ENCODE results near the gene GPLD1.

The GPLD1 gene

GRCh38 chr6:24458941-24459340 lies 30.4 kb downstream of the GPLD1 start:
- no peak overlapping the region for H2BK5ac ChIP-seq (ENCODE audit: low read length)
- no peak overlapping the region for H4K8ac ChIP-seq (ENCODE audit: low read depth, low read length)
- no peak overlapping the region for H2BK15ac ChIP-seq (replicated peaks; ENCODE audit: low read depth)
- H3K4me1 ChIP-seq (ENCODE audit: control insufficient read depth, low read depth, low read length) = no peaks in the 10 kb centered on the region
- H3K4me3 ChIP-seq (ENCODE audit: low read length) = no peak overlapping the region
- no CpG with 5 or more reads among the region's 2 CpGs for WGBS (ENCODE audit: extremely low coverage, insufficient coverage, low lambda C conversion rate)
- H3K79me2 ChIP-seq (ENCODE audit: control insufficient read depth, insufficient read depth, low read length) = no peaks in the 10 kb centered on the region
- H3K9ac ChIP-seq (ENCODE audit: low read length) = no peak overlapping the region
- H3K27ac ChIP-seq (ENCODE audit: low read depth, low read length) = no peak overlapping the region
- DNase-seq = no peak
- H3K23ac ChIP-seq (ENCODE audit: low read length) = no peak overlapping the region
- H3K27me3 ChIP-seq (ENCODE audit: insufficient read depth, low read length, poor library complexity) = no peaks in the 10 kb centered on the region
- H4K5ac ChIP-seq (ENCODE audit: low read length) = no peak overlapping the region
- H2BK120ac ChIP-seq (ENCODE audit: low read depth, low read length) = no peak overlapping the region
- H3K4ac ChIP-seq (ENCODE audit: low read depth, low read length) = no peak overlapping the region
- H3K4me2 ChIP-seq (ENCODE audit: low read length) = no peak overlapping the region
- no peak overlapping the region for H3K18ac ChIP-seq (ENCODE audit: low read length)
- no peaks in the 10 kb centered on the region for H3K79me1 ChIP-seq (ENCODE audit: low read length)
- no peak overlapping the region for H2AK5ac ChIP-seq (ENCODE audit: low read length)
- no peaks in the 10 kb centered on the region for H3K36me3 ChIP-seq (ENCODE audit: control insufficient read depth, insufficient read depth, low read length)
- no peak overlapping the region for H3K56ac ChIP-seq (ENCODE audit: low read length)

- H3K4me2 ChIP-seq (ENCODE audit: low read length) = no peak overlapping the region
- H3K18ac ChIP-seq (ENCODE audit: low read length) = no peak overlapping the region
- H3K79me2 ChIP-seq (ENCODE audit: control insufficient read depth, insufficient read depth, low read length) = no peaks in the 10 kb centered on the region
- no peak overlapping the region for H2BK120ac ChIP-seq (ENCODE audit: low read depth, low read length)
- H3K27ac ChIP-seq (ENCODE audit: low read depth, low read length) = no peak overlapping the region
- H3K4me3 ChIP-seq (ENCODE audit: low read length) = no peak overlapping the region
- no peak overlapping the region for H3K4ac ChIP-seq (ENCODE audit: low read depth, low read length)
- H3K4me1 ChIP-seq (ENCODE audit: control insufficient read depth, low read depth, low read length) = no peaks in the 10 kb centered on the region
- H4K5ac ChIP-seq (ENCODE audit: low read length) = no peak overlapping the region
- no peak for DNase-seq
- H3K9ac ChIP-seq (ENCODE audit: low read length) = no peak overlapping the region
- H2BK5ac ChIP-seq (ENCODE audit: low read length) = no peak overlapping the region
- H3K27me3 ChIP-seq (ENCODE audit: insufficient read depth, low read length, poor library complexity) = no peaks in the 10 kb centered on the region
- H3K56ac ChIP-seq (ENCODE audit: low read length) = no peak overlapping the region
- no peaks in the 10 kb centered on the region for H3K36me3 ChIP-seq (ENCODE audit: control insufficient read depth, insufficient read depth, low read length)
- H4K8ac ChIP-seq (ENCODE audit: low read depth, low read length) = no peak overlapping the region
- H2AK5ac ChIP-seq (ENCODE audit: low read length) = no peak overlapping the region
- no CpG with 5 or more reads among the region's 4 CpGs for WGBS (ENCODE audit: extremely low coverage, insufficient coverage, low lambda C conversion rate)
- H3K23ac ChIP-seq (ENCODE audit: low read length) = no peak overlapping the region
- H2BK15ac ChIP-seq (replicated peaks; ENCODE audit: low read depth) = no peak overlapping the region
- no peaks in the 10 kb centered on the region for H3K79me1 ChIP-seq (ENCODE audit: low read length)
Measured at GRCh38 chr6:24458134-24458533, 31.2 kb downstream of the GPLD1 start.

GRCh38 chr6:24455061-24455460 lies 34.3 kb downstream of the GPLD1 start:
- H3K23ac ChIP-seq (ENCODE audit: low read length) = no peak overlapping the region
- no peak overlapping the region for H2AK5ac ChIP-seq (ENCODE audit: low read length)
- H3K56ac ChIP-seq (ENCODE audit: low read length) = no peak overlapping the region
- no peak overlapping the region for H2BK5ac ChIP-seq (ENCODE audit: low read length)
- DNase-seq = peak; percentile 8
- no peak overlapping the region for H2BK120ac ChIP-seq (ENCODE audit: low read depth, low read length)
- H3K4me1 ChIP-seq (ENCODE audit: control insufficient read depth, low read depth, low read length) = no peaks in the 10 kb centered on the region
- H3K4me2 ChIP-seq (ENCODE audit: low read length) = no peak overlapping the region
- no peak overlapping the region for H3K4me3 ChIP-seq (ENCODE audit: low read length)
- WGBS (ENCODE audit: extremely low coverage, insufficient coverage, low lambda C conversion rate) = no CpG with 5 or more reads among the region's 4 CpGs
- no peaks in the 10 kb centered on the region for H3K36me3 ChIP-seq (ENCODE audit: control insufficient read depth, insufficient read depth, low read length)
- H3K27ac ChIP-seq (ENCODE audit: low read depth, low read length) = no peak overlapping the region
- H3K18ac ChIP-seq (ENCODE audit: low read length) = no peak overlapping the region
- H2BK15ac ChIP-seq (replicated peaks; ENCODE audit: low read depth) = no peak overlapping the region
- no peak overlapping the region for H3K9ac ChIP-seq (ENCODE audit: low read length)
- H4K5ac ChIP-seq (ENCODE audit: low read length) = no peak overlapping the region
- no peaks in the 10 kb centered on the region for H3K79me1 ChIP-seq (ENCODE audit: low read length)
- no peaks in the 10 kb centered on the region for H3K27me3 ChIP-seq (ENCODE audit: insufficient read depth, low read length, poor library complexity)
- no peaks in the 10 kb centered on the region for H3K79me2 ChIP-seq (ENCODE audit: control insufficient read depth, insufficient read depth, low read length)
- no peak overlapping the region for H4K8ac ChIP-seq (ENCODE audit: low read depth, low read length)
- H3K4ac ChIP-seq (ENCODE audit: low read depth, low read length) = no peak overlapping the region

GRCh38 chr6:24454452-24454851 lies 34.9 kb downstream of the GPLD1 start:
- no peak overlapping the region for H2AK5ac ChIP-seq (ENCODE audit: low read length)
- H3K4ac ChIP-seq (ENCODE audit: low read depth, low read length) = no peak overlapping the region
- no peak overlapping the region for H2BK15ac ChIP-seq (replicated peaks; ENCODE audit: low read depth)
- no peak overlapping the region for H3K4me2 ChIP-seq (ENCODE audit: low read length)
- no peak overlapping the region for H4K5ac ChIP-seq (ENCODE audit: low read length)
- H3K56ac ChIP-seq (ENCODE audit: low read length) = no peak overlapping the region
- no peak overlapping the region for H3K27ac ChIP-seq (ENCODE audit: low read depth, low read length)
- no peaks in the 10 kb centered on the region for H3K4me1 ChIP-seq (ENCODE audit: control insufficient read depth, low read depth, low read length)
- no peak overlapping the region for H3K18ac ChIP-seq (ENCODE audit: low read length)
- no CpG with 5 or more reads among the region's 5 CpGs for WGBS (ENCODE audit: extremely low coverage, insufficient coverage, low lambda C conversion rate)
- no peaks in the 10 kb centered on the region for H3K36me3 ChIP-seq (ENCODE audit: control insufficient read depth, insufficient read depth, low read length)
- no peaks in the 10 kb centered on the region for H3K79me1 ChIP-seq (ENCODE audit: low read length)
- H3K27me3 ChIP-seq (ENCODE audit: insufficient read depth, low read length, poor library complexity) = no peaks in the 10 kb centered on the region
- H4K8ac ChIP-seq (ENCODE audit: low read depth, low read length) = no peak overlapping the region
- no peak for DNase-seq
- H3K23ac ChIP-seq (ENCODE audit: low read length) = no peak overlapping the region
- no peaks in the 10 kb centered on the region for H3K79me2 ChIP-seq (ENCODE audit: control insufficient read depth, insufficient read depth, low read length)
- H2BK5ac ChIP-seq (ENCODE audit: low read length) = no peak overlapping the region
- no peak overlapping the region for H3K4me3 ChIP-seq (ENCODE audit: low read length)
- H3K9ac ChIP-seq (ENCODE audit: low read length) = no peak overlapping the region
- H2BK120ac ChIP-seq (ENCODE audit: low read depth, low read length) = no peak overlapping the region

- no peak overlapping the region for H3K4me3 ChIP-seq (ENCODE audit: low read length)
Measured at GRCh38 chr6:24453921-24454320, 35.5 kb downstream of the GPLD1 start.

GRCh38 chr6:24451581-24452388 lies 37.6 kb downstream of the GPLD1 start:
- Histone ChIP-seq H3K4ac (ENCODE audit: low read depth, low read length) (no peak overlapping the region), H2BK5ac (ENCODE audit: low read length) (no peak overlapping the region)
- DNase-seq = no peak

More at GRCh38 chr6:24453921-24454320, 35.5 kb downstream of the GPLD1 start:
- WGBS (ENCODE audit: extremely low coverage, insufficient coverage, low lambda C conversion rate) = no CpG with 5 or more reads among the region's 10 CpGs
- H3K9ac ChIP-seq (ENCODE audit: low read length) = no peak overlapping the region
- no peak overlapping the region for H3K4me2 ChIP-seq (ENCODE audit: low read length)
- H4K5ac ChIP-seq (ENCODE audit: low read length) = no peak overlapping the region
- H2BK15ac ChIP-seq (replicated peaks; ENCODE audit: low read depth) = no peak overlapping the region
- no peak overlapping the region for H2BK120ac ChIP-seq (ENCODE audit: low read depth, low read length)
- no peak overlapping the region for H2BK5ac ChIP-seq (ENCODE audit: low read length)
- H3K4me1 ChIP-seq (ENCODE audit: control insufficient read depth, low read depth, low read length) = no peaks in the 10 kb centered on the region
- H3K27me3 ChIP-seq (ENCODE audit: insufficient read depth, low read length, poor library complexity) = no peaks in the 10 kb centered on the region
- H3K79me2 ChIP-seq (ENCODE audit: control insufficient read depth, insufficient read depth, low read length) = no peaks in the 10 kb centered on the region
- no peaks in the 10 kb centered on the region for H3K36me3 ChIP-seq (ENCODE audit: control insufficient read depth, insufficient read depth, low read length)
- no peak overlapping the region for H3K56ac ChIP-seq (ENCODE audit: low read length)
- H3K23ac ChIP-seq (ENCODE audit: low read length) = no peak overlapping the region
- H2AK5ac ChIP-seq (ENCODE audit: low read length) = no peak overlapping the region
- no peak overlapping the region for H3K27ac ChIP-seq (ENCODE audit: low read depth, low read length)
- H4K8ac ChIP-seq (ENCODE audit: low read depth, low read length) = no peak overlapping the region
- no peak overlapping the region for H3K4ac ChIP-seq (ENCODE audit: low read depth, low read length)
- DNase-seq = no peak
- no peak overlapping the region for H3K18ac ChIP-seq (ENCODE audit: low read length)
- H3K79me1 ChIP-seq (ENCODE audit: low read length) = no peaks in the 10 kb centered on the region

More at GRCh38 chr6:24451581-24452388, 37.6 kb downstream of the GPLD1 start:
- no peaks in the 10 kb centered on the region for H3K27me3 ChIP-seq (ENCODE audit: insufficient read depth, low read length, poor library complexity)
- no peak overlapping the region for H3K18ac ChIP-seq (ENCODE audit: low read length)
- no peak overlapping the region for H4K5ac ChIP-seq (ENCODE audit: low read length)
- no peak overlapping the region for H4K8ac ChIP-seq (ENCODE audit: low read depth, low read length)
- H3K4me2 ChIP-seq (ENCODE audit: low read length) = no peak overlapping the region
- H3K79me2 ChIP-seq (ENCODE audit: control insufficient read depth, insufficient read depth, low read length) = no peaks in the 10 kb centered on the region
- no peaks in the 10 kb centered on the region for H3K79me1 ChIP-seq (ENCODE audit: low read length)
- H2BK120ac ChIP-seq (ENCODE audit: low read depth, low read length) = no peak overlapping the region
- H3K56ac ChIP-seq (ENCODE audit: low read length) = no peak overlapping the region
- H3K23ac ChIP-seq (ENCODE audit: low read length) = no peak overlapping the region
- no peak overlapping the region for H3K9ac ChIP-seq (ENCODE audit: low read length)
- H3K36me3 ChIP-seq (ENCODE audit: control insufficient read depth, insufficient read depth, low read length) = no peaks in the 10 kb centered on the region
- no peaks in the 10 kb centered on the region for H3K4me1 ChIP-seq (ENCODE audit: control insufficient read depth, low read depth, low read length)
- H3K4me3 ChIP-seq (ENCODE audit: low read length) = no peak overlapping the region
- H2BK15ac ChIP-seq (replicated peaks; ENCODE audit: low read depth) = no peak overlapping the region
- no peak overlapping the region for H3K27ac ChIP-seq (ENCODE audit: low read depth, low read length)
- no CpG with 5 or more reads among the region's 13 CpGs for WGBS (ENCODE audit: extremely low coverage, insufficient coverage, low lambda C conversion rate)
- no peak overlapping the region for H2AK5ac ChIP-seq (ENCODE audit: low read length)
